Progenitor cell of endocrine pancreas (in vitro differentiated cells): Measurements from ENCODE around the gene NEB. TPM values are rescaled to one million over a fixed set of nuclear protein-coding genes. Genes with fewer than 3 reads are reported as not detected.

Source experiments
- DNase-seq: peaks from one replicate; pipeline ENCODE4 v3.0.0; 2021; ENCODE audit warnings: low spot score; ENCODE audit not compliant: unreplicated experiment
- H3K27ac Mint-ChIP-seq: 2 replicates; pipeline ENCODE4 v1.8.0; 2021; ENCODE audit warnings: mild to moderate bottlenecking, moderate library complexity, mixed read lengths
- H3K27me3 Mint-ChIP-seq: 2 replicates; pipeline ENCODE4 v1.8.0; 2021; ENCODE audit warnings: mixed read lengths
- H3K36me3 Mint-ChIP-seq: 2 replicates; pipeline ENCODE4 v1.8.0; 2022; ENCODE audit warnings: mixed read lengths; ENCODE audit not compliant: insufficient read depth
- H3K4me1 Mint-ChIP-seq: 2 replicates; pipeline ENCODE4 v1.8.0; 2021; ENCODE audit warnings: low read depth, mixed read lengths
- H3K4me3 Mint-ChIP-seq: 2 replicates; pipeline ENCODE4 v1.8.0; 2021; ENCODE audit warnings: low read depth, mild to moderate bottlenecking, moderate library complexity, mixed read lengths
- H3K9me3 Mint-ChIP-seq: 2 replicates; pipeline ENCODE4 v1.8.0; 2021; ENCODE audit warnings: low read depth, mixed read lengths
- CTCF ChIP-seq: fragments of 200-600 bp; sonication (generic); IDR thresholded peaks from one replicate; pipeline ENCODE4 v1.5.0; 2021; ENCODE audit warnings: antibody characterized with exemption, mild to moderate bottlenecking; ENCODE audit not compliant: unreplicated experiment
- total RNA-seq: library from RNA; stranded (reverse); gene quantifications from 2 replicates; pipeline ENCODE4 v1.2.1, GENCODE V29; 2021

NEB gene
- total RNA-seq, 1 donor from 2014 or later = 1.5 TPM

GRCh38 chr2:151771599-151772358, 37.5 kb upstream of the NEB start:
- no peaks in the 10 kb centered on the region for H3K27me3 Mint-ChIP-seq
- H3K36me3 Mint-ChIP-seq = peaks cover 19% of the 10 kb centered on the region
- DNase-seq = no peak
- H3K4me1 Mint-ChIP-seq = peaks cover 7% of the 10 kb centered on the region
- H3K4me3 Mint-ChIP-seq = no peak overlapping the region
- H3K27ac Mint-ChIP-seq = no peak overlapping the region
- H3K9me3 Mint-ChIP-seq = peaks cover 6% of the 10 kb centered on the region
- TF ChIP-seq CTCF = no peak

- H3K4me3 Mint-ChIP-seq = no peak overlapping the region
- DNase-seq = no peak
- H3K9me3 Mint-ChIP-seq = peaks cover 4% of the 10 kb centered on the region
- no peaks in the 10 kb centered on the region for H3K27me3 Mint-ChIP-seq
- peaks cover 11% of the 10 kb centered on the region for H3K36me3 Mint-ChIP-seq
- TF ChIP-seq CTCF = no peak
- H3K27ac Mint-ChIP-seq = no peak overlapping the region
- peaks cover 1% of the 10 kb centered on the region for H3K4me1 Mint-ChIP-seq
Measured at GRCh38 chr2:151770995-151771394, 36.7 kb upstream of the NEB start.

- no peak for DNase-seq
- no peak for TF ChIP-seq CTCF
- H3K4me3 Mint-ChIP-seq = no peak overlapping the region
- H3K36me3 Mint-ChIP-seq = peaks cover 4% of the 10 kb centered on the region
- peaks cover 4% of the 10 kb centered on the region for H3K9me3 Mint-ChIP-seq
- H3K27me3 Mint-ChIP-seq = no peaks in the 10 kb centered on the region
- no peaks in the 10 kb centered on the region for H3K4me1 Mint-ChIP-seq
- H3K27ac Mint-ChIP-seq = no peak overlapping the region
Measured at GRCh38 chr2:151769606-151770005, 35.3 kb upstream of the NEB start.

GRCh38 chr2:151767536-151767935, 33.3 kb upstream of the NEB start:
- Mint-ChIP-seq H3K27ac (peak overlapping the region; percentile 10), H3K36me3 (peaks cover 4% of the 10 kb centered on the region), H3K9me3 (peaks cover 4% of the 10 kb centered on the region), H3K4me3 (no peak overlapping the region), H3K4me1 (no peaks in the 10 kb centered on the region), H3K27me3 (no peaks in the 10 kb centered on the region)
- no peak for TF ChIP-seq CTCF
- DNase-seq = no peak

GRCh38 chr2:151766437-151767153, 32.3 kb upstream of the NEB start:
- no peaks in the 10 kb centered on the region for H3K4me1 Mint-ChIP-seq
- H3K4me3 Mint-ChIP-seq = no peak overlapping the region
- H3K36me3 Mint-ChIP-seq = no peaks in the 10 kb centered on the region
- H3K27me3 Mint-ChIP-seq = no peaks in the 10 kb centered on the region
- DNase-seq = no peak
- H3K27ac Mint-ChIP-seq = no peak overlapping the region
- TF ChIP-seq CTCF = no peak
- peaks cover 4% of the 10 kb centered on the region for H3K9me3 Mint-ChIP-seq
